CD4-positive, alpha-beta T cell treated with Interleukin-15 for 1 hour (primary cell): ENCODE measurements around the gene SH3BP1.
"Not testable (repeated sequence)": the region's sequence is repeated elsewhere in the genome, so short reads cannot be mapped to it uniquely, and the experiment has no call there.

Experiments
- DNase-seq: peaks from one replicate; pipeline ENCODE4 v3.0.0-alpha.2; 2020

The SH3BP1 gene

DNA sequence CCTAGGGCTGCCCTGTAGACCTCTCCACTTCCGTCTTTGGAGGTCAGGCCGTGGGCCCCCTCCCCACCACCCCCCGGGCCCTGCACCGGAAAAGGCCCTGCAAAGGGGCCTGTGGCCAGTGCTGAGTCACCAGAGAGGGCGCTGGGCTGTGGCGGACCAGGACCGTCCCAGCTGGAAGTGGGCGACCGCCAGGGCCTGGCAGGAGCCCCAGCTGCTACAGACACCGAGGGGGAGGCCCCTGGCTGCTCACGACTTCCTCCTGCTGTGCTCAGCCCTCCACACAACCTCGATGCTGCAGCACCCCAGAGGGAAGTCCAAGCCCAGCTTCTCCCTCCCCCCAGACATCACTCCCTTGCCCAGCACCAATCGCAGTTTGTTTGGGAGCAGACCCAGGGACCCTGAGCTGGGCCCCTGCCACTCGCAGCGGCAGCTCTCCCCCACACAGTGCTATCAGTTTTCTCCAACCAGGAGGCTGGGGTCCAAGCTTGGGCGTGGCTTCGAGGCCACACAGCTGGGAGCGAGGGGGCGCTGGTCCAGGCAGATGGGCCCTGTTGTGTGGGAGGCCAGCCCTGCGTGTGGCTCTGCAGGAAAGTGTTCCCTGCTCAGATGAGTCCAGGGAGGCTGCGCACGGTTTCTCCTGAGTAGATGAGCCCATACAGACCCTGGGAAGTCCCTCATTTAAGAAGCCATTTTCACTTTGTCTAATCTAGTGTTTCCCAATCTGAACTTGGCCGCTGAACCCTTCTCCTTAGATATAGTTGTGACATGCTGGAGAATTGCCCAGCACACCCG lies 5.6 kb upstream of the SH3BP1 start:
- DNase-seq, result peak; percentile 81

GRCh38 chr22:37634417-37634924 lies 5.0 kb upstream of the SH3BP1 start:
- no peak for DNase-seq

DNA sequence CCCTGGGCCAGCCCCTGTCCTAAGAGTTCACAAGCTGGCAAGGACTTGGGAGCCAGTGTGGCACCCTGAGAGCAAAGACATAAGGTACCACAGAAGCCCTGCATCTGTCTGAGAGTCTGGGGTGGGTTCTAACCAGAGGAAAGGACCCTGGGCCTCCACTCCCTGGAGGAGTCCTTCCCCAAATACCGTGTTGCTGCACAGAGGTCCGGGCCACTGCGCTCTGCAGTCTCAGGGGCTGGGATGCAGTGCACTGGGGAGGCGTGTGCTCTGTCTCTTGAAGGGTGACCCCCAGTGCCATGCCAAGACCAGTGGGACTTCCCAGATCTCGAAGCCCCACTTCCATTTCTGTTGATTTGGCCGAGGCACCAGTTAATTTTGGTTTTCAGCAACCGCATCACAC lies 4.3 kb upstream of the SH3BP1 start:
- no peak for DNase-seq

GRCh38 chr22:37636186-37636948 lies 3.1 kb upstream of the SH3BP1 start:
- no peak for DNase-seq

DNA sequence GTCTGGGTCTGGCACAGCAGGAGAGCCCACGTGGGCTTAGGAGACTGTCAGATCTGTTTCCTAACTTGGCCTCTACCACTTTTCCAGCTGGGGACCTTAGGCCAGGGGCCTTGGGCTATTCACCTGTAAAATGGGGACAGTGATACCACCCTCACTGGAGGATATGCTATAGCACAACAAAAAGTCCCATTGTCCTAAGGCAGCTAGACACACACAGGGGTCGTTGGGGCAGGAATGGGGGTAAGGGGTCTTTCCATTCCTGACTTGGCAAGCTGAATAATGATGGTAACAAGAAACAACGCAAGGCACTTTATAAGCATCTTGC lies 2.6 kb upstream of the SH3BP1 start:
- no peak for DNase-seq

DNA sequence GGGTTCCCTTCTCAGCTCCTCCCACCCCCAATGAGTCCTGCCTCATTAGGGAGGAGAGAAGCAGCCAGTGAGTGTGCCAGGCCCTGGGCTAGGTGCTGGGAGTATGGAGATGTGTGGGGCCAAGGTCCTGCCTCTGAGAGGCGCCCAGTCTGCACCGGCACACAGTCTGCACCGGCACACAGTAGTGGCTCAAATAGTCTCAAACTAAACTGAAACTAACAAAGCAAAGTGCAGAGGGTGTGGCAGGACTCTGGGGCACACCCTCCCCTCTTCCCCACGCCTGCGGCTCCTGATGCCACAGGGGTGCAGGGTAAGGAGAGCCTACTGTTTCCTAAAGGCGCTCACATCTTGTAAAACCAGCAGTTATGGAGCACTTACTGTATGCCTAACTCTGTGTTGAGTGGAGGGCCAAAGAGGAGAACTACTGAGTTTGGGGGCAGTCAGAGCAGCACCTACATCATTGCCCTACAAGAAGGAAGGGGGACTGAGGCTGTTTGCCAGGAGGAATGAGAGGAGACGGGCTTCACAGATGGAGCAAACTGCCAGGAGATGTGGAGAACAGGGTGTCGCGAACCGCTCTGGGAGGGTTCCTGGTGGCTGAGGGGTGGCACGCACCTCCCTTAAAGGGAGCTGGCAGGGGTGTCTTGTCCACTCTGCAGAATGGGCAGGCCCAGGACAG lies 939 bp upstream of the SH3BP1 start:
- no peak for DNase-seq

GRCh38 chr22:37639771-37640590 lies 512 bp downstream of the SH3BP1 start:
- no peak for DNase-seq

DNA sequence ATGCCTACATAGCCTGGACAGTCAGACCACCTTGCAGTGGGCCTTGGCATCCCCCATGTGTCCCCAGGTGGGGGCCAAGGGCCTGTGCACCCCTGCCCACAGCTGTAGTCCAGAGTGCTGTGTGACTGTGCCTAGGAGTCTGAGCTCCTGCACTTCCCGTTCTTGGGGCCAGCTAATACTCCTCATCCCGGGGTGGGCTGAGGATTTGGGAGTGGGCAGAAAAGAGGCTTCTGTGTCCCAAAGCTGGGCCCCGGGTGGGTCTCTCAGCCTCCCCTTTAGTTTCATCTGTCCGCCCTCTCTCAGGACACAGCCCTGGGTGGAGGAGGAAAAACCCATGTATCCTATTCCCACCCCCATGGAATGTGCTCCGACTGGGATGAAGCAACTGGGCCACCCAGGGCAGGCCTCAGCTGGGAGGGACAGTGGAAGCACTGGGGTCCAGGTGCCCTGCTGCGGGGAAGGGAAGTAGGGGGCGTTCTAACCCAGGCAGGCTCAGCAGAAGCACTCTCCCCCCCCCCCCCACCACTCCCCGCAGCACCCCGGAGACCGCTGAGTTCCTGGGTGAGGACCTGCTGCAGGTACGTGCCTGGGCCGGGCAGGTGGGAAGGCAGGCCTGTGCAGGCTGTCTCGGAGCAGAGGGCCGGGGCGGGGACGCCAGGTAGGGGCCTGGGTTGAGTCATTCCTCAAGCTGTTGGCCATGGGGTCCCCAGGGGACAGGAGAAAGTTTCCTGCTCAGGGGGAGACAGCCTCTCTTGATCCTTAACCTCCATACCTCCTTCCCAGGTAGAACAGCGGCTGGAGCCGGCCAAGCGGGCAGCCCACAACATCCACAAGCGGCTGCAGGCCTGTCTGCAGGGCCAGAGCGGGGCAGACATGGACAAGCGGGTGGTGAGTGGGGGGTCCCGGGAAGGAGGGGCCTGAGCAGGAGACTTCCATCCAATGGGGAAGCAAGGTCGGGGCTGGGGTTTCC lies 1.4 kb downstream of the SH3BP1 start:
- no peak for DNase-seq

DNA sequence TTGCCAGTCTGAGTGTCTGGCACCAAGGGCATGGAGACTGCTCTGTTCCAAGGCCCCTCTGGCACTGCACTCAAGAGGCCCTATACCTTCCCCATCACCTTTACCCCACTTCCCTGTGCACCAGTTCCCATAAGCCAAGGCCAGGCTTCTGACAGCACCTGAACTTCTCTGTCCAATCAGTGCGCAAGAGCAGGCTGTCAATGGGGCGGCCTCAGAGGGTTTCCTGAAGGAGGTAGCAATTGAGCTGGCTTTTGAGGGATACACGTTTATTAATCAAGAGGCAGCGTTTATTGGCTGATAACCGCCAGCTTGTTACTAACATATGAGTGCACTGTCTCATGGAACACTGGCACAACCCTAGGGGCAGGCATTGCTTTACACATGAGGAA lies 2.1 kb downstream of the SH3BP1 start:
- no peak for DNase-seq

DNA sequence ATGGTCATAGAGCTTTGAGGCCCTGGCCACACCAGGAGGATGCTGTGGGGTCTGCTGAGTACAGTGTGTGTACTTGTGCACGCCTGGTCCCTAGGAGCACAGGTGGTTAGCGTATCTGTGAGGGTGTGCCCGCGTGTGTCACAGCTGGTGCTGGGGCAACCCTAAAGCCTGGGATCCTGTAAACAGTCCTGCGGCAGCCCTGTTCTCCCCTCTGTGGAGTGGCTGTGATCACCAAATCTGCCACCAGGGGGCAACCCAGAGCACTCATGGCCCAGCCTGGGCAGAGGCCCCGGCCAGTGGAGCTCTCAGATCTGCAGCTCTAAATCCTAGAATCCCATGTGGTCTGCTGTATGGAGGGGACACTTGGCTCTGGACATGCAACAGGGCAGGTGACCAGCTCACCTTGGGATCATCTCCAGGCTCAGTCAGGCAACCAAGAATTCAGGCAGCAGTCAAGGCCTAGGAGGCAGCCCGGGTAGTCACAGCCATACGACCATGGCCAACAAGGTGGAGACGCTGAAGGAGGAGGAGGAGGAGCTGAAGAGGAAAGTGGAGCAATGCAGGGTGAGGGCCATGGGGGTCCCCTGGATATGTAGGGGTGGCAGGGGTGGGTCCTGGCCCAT lies 3.9 kb downstream of the SH3BP1 start:
- peak; percentile 76 for DNase-seq

- no peak for DNase-seq
Observed at GRCh38 chr22:37647317-37647716, 7.8 kb downstream of the SH3BP1 start.

DNA sequence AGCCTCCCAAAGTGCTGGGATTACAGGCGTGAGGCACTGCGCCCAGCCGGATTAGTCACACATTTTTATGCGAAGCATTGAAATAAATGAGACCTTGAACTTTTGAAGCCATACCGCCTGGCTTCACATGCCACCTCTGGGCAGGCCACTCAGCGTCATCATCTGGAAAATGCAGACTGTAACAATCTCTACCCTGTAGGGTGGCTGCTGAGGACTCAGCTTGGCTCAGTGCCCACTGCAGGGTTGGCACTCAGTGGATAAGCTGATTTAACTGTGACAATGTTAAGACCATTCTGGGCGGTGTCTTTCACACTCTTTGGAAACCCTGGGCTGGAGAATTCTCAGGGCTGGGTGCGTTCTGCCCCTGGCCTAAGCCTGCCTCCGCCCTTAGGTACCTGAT lies 8.5 kb downstream of the SH3BP1 start:
- no peak for DNase-seq

- no peak for DNase-seq
Observed at GRCh38 chr22:37650463-37651136, 11.1 kb downstream of the SH3BP1 start.

GRCh38 chr22:37654563-37655251 lies 15.2 kb downstream of the SH3BP1 start:
- no peak for DNase-seq

DNA sequence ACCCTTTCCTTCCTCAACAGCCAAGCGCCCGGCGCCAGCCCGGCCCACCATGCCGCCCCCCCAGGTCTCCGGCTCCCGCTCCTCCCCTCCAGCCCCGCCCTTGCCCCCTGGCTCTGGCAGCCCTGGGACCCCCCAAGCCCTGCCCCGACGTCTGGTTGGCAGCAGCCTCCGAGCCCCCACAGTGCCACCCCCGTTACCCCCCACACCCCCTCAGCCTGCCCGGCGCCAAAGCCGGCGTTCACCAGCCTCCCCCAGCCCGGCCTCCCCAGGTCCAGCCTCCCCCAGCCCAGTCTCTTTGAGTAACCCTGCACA lies 15.7 kb downstream of the SH3BP1 start:
- no peak for DNase-seq

DNA sequence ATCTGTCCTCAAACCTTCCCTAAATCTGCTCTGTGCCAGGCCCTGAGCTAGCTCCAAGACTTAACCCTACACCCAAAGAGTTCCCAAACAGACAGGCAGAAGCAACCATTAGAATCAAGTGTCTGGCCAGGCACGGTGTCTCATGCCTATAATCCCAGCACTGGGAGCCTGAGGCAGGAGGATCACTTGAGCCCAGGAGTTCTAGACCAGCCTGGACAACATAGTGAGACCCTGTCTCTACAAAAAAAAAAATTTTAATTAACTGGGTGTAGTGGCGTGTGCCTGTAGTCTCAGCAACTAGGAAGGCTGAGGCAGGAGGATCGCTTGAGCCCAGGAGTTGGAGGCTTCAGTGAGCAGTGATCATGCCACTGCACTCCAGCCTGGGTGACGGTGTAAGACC lies 17.1 kb downstream of the SH3BP1 start:
- not testable (repeated sequence) for DNase-seq

DNA sequence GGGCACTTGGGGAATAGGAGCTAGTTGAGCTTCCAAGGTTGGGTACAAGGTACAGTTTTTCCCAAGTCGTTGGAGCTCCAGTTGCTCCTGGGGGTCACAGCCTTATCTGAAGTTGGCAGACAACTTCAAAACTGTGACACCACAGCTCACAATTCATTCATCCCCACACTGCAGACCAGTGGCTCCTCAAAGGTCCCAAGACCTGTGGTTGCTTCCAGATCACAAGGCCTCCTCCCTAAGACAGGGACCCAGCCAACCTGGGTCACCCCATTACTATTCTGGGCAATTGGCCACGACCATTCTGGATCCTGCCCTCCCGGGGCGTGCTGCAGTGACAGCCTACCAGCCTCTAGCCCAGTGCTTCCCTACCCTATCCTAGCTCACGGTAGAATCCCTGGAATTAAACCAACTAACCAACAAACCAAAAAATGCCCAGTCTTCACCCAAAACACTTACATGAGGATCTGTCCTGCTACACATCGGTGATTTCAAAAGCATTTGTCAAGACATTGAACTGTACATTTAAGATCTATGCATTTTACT lies 18.2 kb downstream of the SH3BP1 start:
- no peak for DNase-seq

- peak; percentile 99 for DNase-seq
Observed at GRCh38 chr22:37658133-37659065, 18.9 kb downstream of the SH3BP1 start, which contains the start of gene PDXP. Gene PDXP (plus strand): TSS chr22:37658723. CDS start chr22:37658783, 60 bp downstream.
